K562 (cell line): ENCODE measurements around the gene PSMD14. TPM values are rescaled to one million over a fixed set of nuclear protein-coding genes. Genes with fewer than 3 reads are reported as not detected.

Experiments used
- ATAC-seq: fragments of 200-7000 bp; cut with Tn5 transposase; 3 replicates; pipeline ENCODE4 v1.9.1; 2020; ENCODE audit warnings: moderate library complexity
- BruUV-seq: library from RNA; stranded (reverse); fragments of 400-500 nt; replicated peaks from 2 replicates; lab custom pipeline; 2021; lab: Mats Ljungman, UMichigan
- CTCF ChIA-PET: fragments of 300-600 bp; formaldehyde crosslinking; extraction: SDS; loops from one replicate; lab custom pipeline; 2021; ENCODE audit warnings: low intra/inter-chr PET ratio; lab: Yijun Ruan, JAX
- POLR2A ChIA-PET: fragments of 300-600, 350-650 bp; sonication (Branson Sonifier 250); formaldehyde crosslinking; extraction: SDS; loops from one replicate; lab custom pipeline; 2021; ENCODE audit warnings: antibody characterized with exemption, inconsistent platforms; lab: Yijun Ruan, JAX
- DNase-seq, 4 experiments: peaks; one replicate each; pipeline versions ENCODE4 v3.0.0 to v3.0.0-alpha.2; 2011 to 2018; ENCODE audit warnings: low spot score in 3 of 4, mixed read lengths in 3 of 4; ENCODE audit errors: extremely low read depth in 1 of 4
- FAIRE-seq: peaks from 2 replicates; lab custom pipeline; 2011; peaks lifted over from hg19 to GRCh38; lab: Jason Lieb, UNC
- H2AFZ ChIP-seq: 2 replicates; pipeline ENCODE4 v1.6.0; 2011; ENCODE audit warnings: low read depth, low read length, control low read depth, inconsistent platforms
- H3K27ac ChIP-seq: fragments of 200-600 bp; 3 replicates; pipeline ENCODE4 v1.8.0; 2011; ENCODE audit warnings: low read depth, mild to moderate bottlenecking, control low read depth, inconsistent platforms, low read length, moderate library complexity, mixed read lengths; ENCODE audit errors: extremely low read depth
- H3K27me3 ChIP-seq, 2 experiments: fragments of 300-600 bp in 1 of 2; 2 replicates in 1 of 2; 3 replicates in 1 of 2; pipeline versions ENCODE4 v1.6.0 to v1.8.0; 2011; ENCODE audit warnings: inconsistent platforms in 2 of 2, low read length in 2 of 2, mild to moderate bottlenecking in 1 of 2, mixed read lengths in 1 of 2, moderate library complexity in 1 of 2; ENCODE audit not compliant: control insufficient read depth in 2 of 2, insufficient read depth in 2 of 2
- H3K36me3 ChIP-seq: fragments of 300-600 bp; 3 replicates; pipeline ENCODE4 v1.8.0; 2011; ENCODE audit warnings: mild to moderate bottlenecking, low read length, inconsistent platforms; ENCODE audit not compliant: control insufficient read depth, insufficient read depth
- H3K4me1 ChIP-seq, 2 experiments: fragments of 200-600 bp in 1 of 2; replicated peaks in 1 of 2; 2 replicates in 1 of 2; 3 replicates in 1 of 2; pipeline versions ENCODE4 v1.5.1 to v1.8.0; 2011; ENCODE audit warnings: inconsistent platforms in 2 of 2, low read length in 2 of 2, mild to moderate bottlenecking in 1 of 2, mixed read lengths in 1 of 2, moderate library complexity in 1 of 2; ENCODE audit not compliant: control insufficient read depth in 2 of 2, insufficient read depth in 2 of 2
- H3K4me2 ChIP-seq: 2 replicates; pipeline ENCODE4 v1.6.1; 2011; ENCODE audit warnings: low read length, control low read depth, inconsistent platforms, mixed read lengths; ENCODE audit not compliant: insufficient read depth
- H3K4me3 ChIP-seq: fragments of 200-600 bp; sonication (generic), shearing (Covaris generic); 2 replicates; pipeline ENCODE4 v1.5.1; 2016; ENCODE audit warnings: control low read depth, inconsistent platforms
- H3K79me2 ChIP-seq: fragments of 200-600 bp; 3 replicates; pipeline ENCODE4 v1.8.0; 2011; ENCODE audit warnings: low read length, inconsistent platforms; ENCODE audit not compliant: control insufficient read depth, insufficient read depth
- H3K9ac ChIP-seq, 2 experiments: 2 replicates each; pipeline versions ENCODE4 v1.6.0 to v1.6.1; 2011; ENCODE audit warnings: low read depth in 2 of 2, low read length in 2 of 2, control low read depth in 1 of 2, inconsistent platforms in 1 of 2, mild to moderate bottlenecking in 1 of 2, mixed read lengths in 1 of 2; ENCODE audit not compliant: insufficient read depth in 1 of 2
- H3K9me1 ChIP-seq: one replicate; pipeline ENCODE4 v1.6.0; 2011; ENCODE audit warnings: inconsistent platforms, mild to moderate bottlenecking, low read length, moderate library complexity; ENCODE audit not compliant: control insufficient read depth, insufficient read depth
- H3K9me3 ChIP-seq: replicated peaks from 2 replicates; pipeline ENCODE4 v1.5.1; 2011; ENCODE audit warnings: low read depth, low read length, inconsistent platforms; ENCODE audit not compliant: control insufficient read depth, insufficient read depth
- H4K20me1 ChIP-seq: replicated peaks from 2 replicates; pipeline ENCODE4 v1.6.1; 2011; ENCODE audit warnings: low read length, inconsistent platforms, mixed read lengths; ENCODE audit not compliant: control insufficient read depth, insufficient read depth
- ATF4 ChIP-seq: fragments of 450-650 bp; formaldehyde crosslinking; IDR thresholded peaks from 2 replicates; pipeline ENCODE4 v1.4.0; 2022; ENCODE audit warnings: mild to moderate bottlenecking, moderate library complexity
- FIP1L1 ChIP-seq: fragments of 200-400 bp; formaldehyde crosslinking; IDR thresholded peaks from 2 replicates; pipeline ENCODE4 v1.6.1; 2018; ENCODE audit warnings: mild to moderate bottlenecking, low read depth, low read length; ENCODE audit not compliant: poor library complexity, severe bottlenecking
- HNRNPLL ChIP-seq: fragments of 200-400 bp; formaldehyde crosslinking; IDR thresholded peaks from 2 replicates; pipeline ENCODE4 v1.6.1; 2017; ENCODE audit warnings: low read length, low read depth, mild to moderate bottlenecking; ENCODE audit not compliant: poor library complexity, severe bottlenecking
- MAFK ChIP-seq: IDR thresholded peaks from 2 replicates; pipeline ENCODE4 v1.6.1; 2011; ENCODE audit warnings: low read length, improper control_type of control experiment
- NCOA4 ChIP-seq: fragments of 450-650 bp; IDR thresholded peaks from 2 replicates; pipeline ENCODE4 v1.6.1; 2018; ENCODE audit warnings: mild to moderate bottlenecking; ENCODE audit not compliant: partially characterized antibody
- POLR2AphosphoS5 ChIP-seq: IDR thresholded peaks from 2 replicates; pipeline ENCODE4 v1.6.1; 2011; ENCODE audit warnings: mild to moderate bottlenecking, low read depth, low read length, moderate library complexity; ENCODE audit not compliant: control insufficient read depth, insufficient read depth
- SAP30 ChIP-seq: fragments of 200-600 bp; sonication (generic); IDR thresholded peaks from 2 replicates; pipeline ENCODE4 v1.6.1; 2012; ENCODE audit warnings: borderline replicate concordance, low read depth, mild to moderate bottlenecking, moderate library complexity, low read length, control low read depth, inconsistent platforms; ENCODE audit not compliant: insufficient read depth, poor library complexity, severe bottlenecking
- SIX5 ChIP-seq, 2 experiments: IDR thresholded peaks; 2 replicates each; pipeline ENCODE4 v1.6.1; 2011; ENCODE audit warnings: low read length in 2 of 2, borderline replicate concordance in 1 of 2, low read depth in 1 of 2, mild to moderate bottlenecking in 1 of 2, moderate library complexity in 1 of 2; ENCODE audit not compliant: insufficient read depth in 1 of 2
- SP1 ChIP-seq: sonication (generic); formaldehyde crosslinking; IDR thresholded peaks from 2 replicates; pipeline ENCODE4 v1.8.1; 2022; ENCODE audit warnings: mild to moderate bottlenecking, missing genetic modification reagents
- ZBTB5 ChIP-seq: fragments of 450-650 bp; IDR thresholded peaks from 2 replicates; pipeline ENCODE4 v1.6.1; 2017; ENCODE audit warnings: antibody characterized with exemption
- ZNF354B ChIP-seq: fragments of 250-450 bp; sonication (Bioruptor Pico); IDR thresholded peaks from 2 replicates; pipeline ENCODE4 v1.4.0; 2020
- ZNF395 ChIP-seq: fragments of 200-800 bp; sonication (Bioruptor generic); IDR thresholded peaks from 2 replicates; pipeline ENCODE4 v1.6.1; 2017; ENCODE audit warnings: missing genetic modification characterization, missing compliant biosample characterization
- ZNF766 ChIP-seq: fragments of 200-800 bp; sonication (Bioruptor generic); conservative IDR thresholded peaks from 2 replicates; pipeline ENCODE4 v1.6.1; 2016; ENCODE audit warnings: missing genetic modification characterization, missing compliant biosample characterization
- ZZZ3 ChIP-seq: fragments of 450-650 bp; IDR thresholded peaks from 2 replicates; pipeline ENCODE4 v1.6.1; 2016; ENCODE audit warnings: antibody characterized with exemption, mild to moderate bottlenecking, moderate library complexity
- WGBS: fragments of 100-300 bp; shearing (Covaris generic); methylation state at CpG from one replicate; pipeline ENCODE4 v1.1.6; 2016; ENCODE audit warnings: low coverage, mixed read lengths; ENCODE audit not compliant: insufficient coverage; ENCODE audit errors: missing lambda C conversion rate; 5-methylcytosine and 5-hydroxymethylcytosine counted together
- in situ Hi-C: fragments of 300-500 bp; cut with MboI; formaldehyde crosslinking; loops from 4 replicates; pipeline ENCODE4 v1.15.0; 2018; ENCODE audit warnings: inconsistent platforms, mixed read lengths
- intact Hi-C: fragments of 100-400 bp; cut with micrococcal nuclease; formaldehyde crosslinking; loops from 2 replicates; pipeline ENCODE4 v1.14.2; 2022
- polyA plus RNA-seq, 8 experiments: library from polyadenylated mRNA; depleted of rRNA in 4 of 8; stranded (reverse) in 5 of 8; unstranded in 3 of 8; fragments of >200 nt; fragmentation: Nextera tagmentation in 2 of 8; fragmentation: Illumina TruSeq in 1 of 8; extraction: Ambion mirVana in 2 of 8; extraction: Trizol in 1 of 8; gene quantifications; 2 replicates each; pipeline versions ENCODE4 v1.2.1 to v1.2.3, GENCODE V29; 2011 to 2014; ENCODE audit warnings: inconsistent platforms in 1 of 8, missing spikeins in 1 of 8
- total RNA-seq, 7 experiments: library from RNA; depleted of rRNA in 6 of 7; stranded (reverse); fragments of >200 nt in 6 of 7; fragmentation: Illumina TruSeq in 2 of 7; extraction: Trizol in 2 of 7; gene quantifications; 2 replicates each; pipeline versions ENCODE4 v1.2.1 to v1.2.3, GENCODE V29; 2011 to 2021; ENCODE audit warnings: low replicate concordance in 1 of 7

Gene PSMD14
- total and polyA plus RNA-seq, 9 of the 15 experiments (the other 6 are each of a cell fraction or from before 2014, with no cell fraction given), result 151 to 515 (median 228) TPM

GRCh38 chr2:161434118-161434517 lies 125.9 kb downstream of the PSMD14 start (continued):
- TF ChIP-seq POLR2AphosphoS5 (no peak), ZZZ3 (no peak)

GRCh38 chr2:161436411-161436810 lies 128.2 kb downstream of the PSMD14 start:
- CTCF ChIA-PET, result no interaction called here
- POLR2A ChIA-PET, result no interaction called here
- Histone ChIP-seq H3K27ac (no peak overlapping the region), H3K4me2 (no peak overlapping the region), H2AFZ (no peak overlapping the region), H3K79me2 (no peaks in the 10 kb centered on the region), H3K36me3 (no peaks in the 10 kb centered on the region), H3K9me3 (no peaks in the 10 kb centered on the region), H3K4me3 (no peak overlapping the region), H4K20me1 (no peaks in the 10 kb centered on the region), H3K4me1 (no peaks in the 10 kb centered on the region), H3K9ac (no peak overlapping the region), H3K27me3 (no peaks in the 10 kb centered on the region), H3K9me1 (no peaks in the 10 kb centered on the region)
- ATAC-seq (no peak), FAIRE-seq (no peak), DNase-seq (no peak)
- in situ Hi-C loops (no loop called here), intact Hi-C loops (no loop called here)
- 0% methylated on average over 3 of the region's 3 CpGs for WGBS
- BruUV-seq, result no TSS peak
- TF ChIP-seq SAP30 (no peak), NCOA4 (no peak), SP1 (CRISPR knock-in tag) (no peak), MAFK (no peak), FIP1L1 (no peak), ATF4 (CRISPR knock-in tag) (no peak), ZNF354B (CRISPR knock-in tag) (no peak), ZNF395 (no peak), ZBTB5 (no peak), SIX5 (IDR thresholded peaks at IDR 0.05; ENCODE audit: borderline replicate concordance in 1 of 2, insufficient read depth in 1 of 2, low read depth in 1 of 2, low read length in 2 of 2) (no peak), ZNF766 (no peak), HNRNPLL (no peak)
